IMR-90 (cell line): ENCODE results near the gene TNFRSF1B. TPM values are rescaled to one million over a fixed set of nuclear protein-coding genes. Genes with fewer than 3 reads are reported as not detected.
A peak's percentile ranks its signal among the peaks of the same experiment; 100 is the strongest.

Source experiments
- ATAC-seq: fragments of 200-7000 bp; cut with Tn5 transposase; 2 replicates; pipeline ENCODE4 v1.9.1; 2020; ENCODE audit warnings: low read depth, mild to moderate bottlenecking, moderate library complexity
- BruUV-seq: library from RNA; stranded (reverse); fragments of 400-500 nt; replicated peaks from 2 replicates; lab custom pipeline; 2021; lab: Mats Ljungman, UMichigan
- CTCF ChIA-PET: fragments of 300-600 bp; formaldehyde crosslinking; extraction: SDS; loops from one replicate; lab custom pipeline; 2021; ENCODE audit warnings: antibody characterized with exemption; lab: Yijun Ruan, JAX
- POLR2A ChIA-PET: fragments of 300-600 bp; sonication (Branson Sonifier 250); formaldehyde crosslinking; loops from one replicate; lab custom pipeline; 2022; ENCODE audit warnings: antibody characterized with exemption; ENCODE audit not compliant: unreplicated experiment; lab: Charles Lee
- DNase-seq: peaks from one replicate; pipeline ENCODE4 v3.0.0; 2013
- H2AFZ ChIP-seq: replicated peaks from 2 replicates; pipeline ENCODE3; 2013; ENCODE audit warnings: low read length, mild to moderate bottlenecking; ENCODE audit not compliant: poor library complexity
- H2AK5ac ChIP-seq: 2 replicates; pipeline ENCODE4 v1.6.1; 2013; ENCODE audit warnings: low read depth, low read length, inconsistent platforms
- H2AK9ac ChIP-seq: replicated peaks from 2 replicates; pipeline ENCODE3; 2013; ENCODE audit warnings: mild to moderate bottlenecking, low read depth, low read length, moderate library complexity; ENCODE audit not compliant: poor library complexity
- H2BK120ac ChIP-seq: 2 replicates; pipeline ENCODE4 v1.6.1; 2013; ENCODE audit warnings: low read depth, low read length, inconsistent platforms
- H2BK15ac ChIP-seq: 3 replicates; pipeline ENCODE4 v1.6.1; 2013; ENCODE audit warnings: low read depth, low read length, inconsistent platforms
- H2BK20ac ChIP-seq: 2 replicates; pipeline ENCODE4 v1.6.1; 2013; ENCODE audit warnings: low read depth, mild to moderate bottlenecking, inconsistent platforms, low read length, moderate library complexity
- H2BK5ac ChIP-seq: 2 replicates; pipeline ENCODE4 v1.6.1; 2013; ENCODE audit warnings: mild to moderate bottlenecking, low read depth, low read length, inconsistent platforms; ENCODE audit not compliant: poor library complexity, severe bottlenecking
- H3K14ac ChIP-seq: replicated peaks from 2 replicates; pipeline ENCODE4 v1.6.1; 2013; ENCODE audit warnings: low read depth, low read length, inconsistent platforms
- H3K18ac ChIP-seq: 2 replicates; pipeline ENCODE4 v1.6.1; 2013; ENCODE audit warnings: low read depth, low read length, control low read depth
- H3K23ac ChIP-seq: 2 replicates; pipeline ENCODE4 v1.6.1; 2013; ENCODE audit warnings: low read depth, low read length, inconsistent platforms
- H3K27ac ChIP-seq: 2 replicates; pipeline ENCODE4 v1.5.1; 2013; ENCODE audit warnings: mild to moderate bottlenecking, control low read depth, low read length; ENCODE audit not compliant: insufficient read depth
- H3K27me3 ChIP-seq: 2 replicates; pipeline ENCODE4 v1.6.1; 2013; ENCODE audit warnings: low read length; ENCODE audit not compliant: control insufficient read depth, insufficient read depth
- H3K36me3 ChIP-seq: 2 replicates; pipeline ENCODE4 v1.6.1; 2013; ENCODE audit warnings: low read length, mixed read lengths; ENCODE audit not compliant: control insufficient read depth, insufficient read depth
- H3K4ac ChIP-seq: 2 replicates; pipeline ENCODE4 v1.6.1; 2013; ENCODE audit warnings: low read depth, low read length, inconsistent platforms
- H3K4me1 ChIP-seq: 2 replicates; pipeline ENCODE4 v1.6.1; 2013; ENCODE audit warnings: low read length, mixed read lengths; ENCODE audit not compliant: control insufficient read depth, insufficient read depth
- H3K4me2 ChIP-seq: 2 replicates; pipeline ENCODE4 v1.6.1; 2013; ENCODE audit warnings: low read depth, mild to moderate bottlenecking, control low read depth, low read length, moderate library complexity
- H3K4me3 ChIP-seq: 2 replicates; pipeline ENCODE4 v1.5.1; 2013; ENCODE audit warnings: low read depth, mild to moderate bottlenecking, control low read depth, low read length, moderate library complexity; ENCODE audit not compliant: insufficient read depth
- H3K56ac ChIP-seq: 2 replicates; pipeline ENCODE4 v1.6.1; 2013; ENCODE audit warnings: low read length, inconsistent platforms; ENCODE audit not compliant: insufficient read depth; ENCODE audit errors: extremely low read depth
- H3K79me1 ChIP-seq, 2 experiments: 2 replicates each; pipeline ENCODE4 v1.6.1; 2013; ENCODE audit warnings: low read length in 2 of 2, inconsistent platforms in 1 of 2, low read depth in 1 of 2
- H3K9ac ChIP-seq: 2 replicates; pipeline ENCODE4 v1.6.1; 2013; ENCODE audit warnings: low read depth, low read length, control low read depth
- H3K9me1 ChIP-seq: 2 replicates; pipeline ENCODE4 v1.6.1; 2013; ENCODE audit warnings: low read length, inconsistent platforms; ENCODE audit not compliant: insufficient read depth
- H3K9me3 ChIP-seq: 2 replicates; pipeline ENCODE4 v1.6.1; 2013; ENCODE audit warnings: low read length; ENCODE audit not compliant: control insufficient read depth, insufficient read depth
- H4K20me1 ChIP-seq: 2 replicates; pipeline ENCODE4 v1.6.1; 2013; ENCODE audit warnings: low read length, inconsistent platforms; ENCODE audit not compliant: insufficient read depth
- H4K5ac ChIP-seq: 2 replicates; pipeline ENCODE4 v1.6.1; 2013; ENCODE audit warnings: mild to moderate bottlenecking, low read depth, low read length, control low read depth
- H4K8ac ChIP-seq, 2 experiments: 2 replicates each; pipeline ENCODE4 v1.6.1; 2013; ENCODE audit warnings: low read depth in 2 of 2, low read length in 2 of 2, control low read depth in 1 of 2, inconsistent platforms in 1 of 2
- H4K91ac ChIP-seq: 2 replicates; pipeline ENCODE4 v1.6.1; 2013; ENCODE audit warnings: low read depth, low read length, inconsistent platforms; ENCODE audit not compliant: insufficient read depth
- BHLHE40 ChIP-seq: fragments of 150-350 bp; IDR thresholded peaks from 2 replicates; pipeline ENCODE4 v1.6.1; 2016; ENCODE audit warnings: mild to moderate bottlenecking, low read depth, low read length
- CEBPB ChIP-seq: IDR thresholded peaks from 2 replicates; pipeline ENCODE4 v1.6.1; 2012; ENCODE audit warnings: low read depth, low read length, improper control_type of control experiment
- CHD1 ChIP-seq: IDR thresholded peaks from 2 replicates; pipeline ENCODE4 v1.6.1; 2012; ENCODE audit warnings: low read depth, low read length, improper control_type of control experiment
- ELK1 ChIP-seq: fragments of 150-350 bp; IDR thresholded peaks from 2 replicates; pipeline ENCODE4 v1.6.1; 2016; ENCODE audit warnings: low read depth, mild to moderate bottlenecking, low read length, moderate library complexity, borderline replicate concordance
- FOS ChIP-seq: fragments of 150-350 bp; IDR thresholded peaks from 2 replicates; pipeline ENCODE4 v1.6.1; 2016; ENCODE audit warnings: low read depth, low read length
- MAFK ChIP-seq: IDR thresholded peaks from 2 replicates; pipeline ENCODE4 v1.6.1; 2012; ENCODE audit warnings: low read depth, low read length, improper control_type of control experiment
- MAZ ChIP-seq: IDR thresholded peaks from 2 replicates; pipeline ENCODE4 v1.6.1; 2012; ENCODE audit warnings: low read depth, mild to moderate bottlenecking, low read length, improper control_type of control experiment, moderate library complexity, borderline replicate concordance
- MXI1 ChIP-seq: IDR thresholded peaks from 2 replicates; pipeline ENCODE4 v1.6.1; 2012; ENCODE audit warnings: low read depth, mild to moderate bottlenecking, low read length, moderate library complexity, borderline replicate concordance
- NFE2L2 ChIP-seq: fragments of 150-350 bp; IDR thresholded peaks from 2 replicates; pipeline ENCODE4 v1.6.1; 2016; ENCODE audit warnings: low read depth, mild to moderate bottlenecking, low read length
- POLR2A ChIP-seq: IDR thresholded peaks from 2 replicates; pipeline ENCODE4 v1.6.1; 2012; ENCODE audit warnings: mild to moderate bottlenecking, low read depth, low read length
- RAD21 ChIP-seq: IDR thresholded peaks from 2 replicates; pipeline ENCODE4 v1.6.1; 2012; ENCODE audit warnings: low read length, improper control_type of control experiment
- RCOR1 ChIP-seq: IDR thresholded peaks from 2 replicates; pipeline ENCODE4 v1.6.1; 2012; ENCODE audit warnings: mild to moderate bottlenecking, low read length, improper control_type of control experiment; ENCODE audit not compliant: insufficient replicate concordance
- RFX5 ChIP-seq: IDR thresholded peaks from 2 replicates; pipeline ENCODE4 v1.8.0; 2012; ENCODE audit warnings: low read depth, mild to moderate bottlenecking, low read length, moderate library complexity
- SMC3 ChIP-seq: fragments of 150-350 bp; IDR thresholded peaks from 2 replicates; pipeline ENCODE4 v1.6.1; 2016; ENCODE audit warnings: low read depth, mild to moderate bottlenecking, antibody characterized with exemption, low read length, moderate library complexity
- WGBS, 2 experiments: methylation state at CpG; one replicate each; pipeline versions ENCODE4 v1.1.5 to v1.1.7; 2013; ENCODE audit warnings: missing lambda C conversion rate in 2 of 2; ENCODE audit not compliant: insufficient read length in 1 of 2; ENCODE audit errors: extremely low coverage in 2 of 2; 5-methylcytosine and 5-hydroxymethylcytosine counted together
- dilution Hi-C: fragments of 300-500 bp; cut with HindIII; formaldehyde crosslinking; loops from one replicate; pipeline ENCODE4 v1.14.3; 2018; ENCODE audit warnings: low sequenced_read_pairs; ENCODE audit not compliant: unreplicated experiment
- in situ Hi-C: fragments of 300-500 bp; cut with MboI; formaldehyde crosslinking; loops from 3 replicates; pipeline ENCODE4 v1.14.3; 2019; ENCODE audit warnings: low sequenced_read_pairs, inconsistent platforms, mixed read lengths
- intact Hi-C: fragments of 100-400 bp; cut with micrococcal nuclease; formaldehyde crosslinking; loops from 2 replicates; pipeline ENCODE4 v1.10.0; 2022
- polyA plus RNA-seq, 3 experiments: library from polyadenylated mRNA; depleted of rRNA; stranded (reverse); fragments of >200 nt; gene quantifications; 2 replicates each; pipeline ENCODE4 v1.2.3, GENCODE V29; 2012; ENCODE audit warnings: low replicate concordance in 1 of 3
- total RNA-seq: library from RNA; depleted of rRNA; stranded (reverse); fragments of >200 nt; gene quantifications from 2 replicates; pipeline ENCODE4 v1.2.3, GENCODE V29; 2012
- TF ChIP-seq, protein P1 (sequence below): fragments of 150-350 bp; IDR thresholded peaks from 2 replicates; pipeline ENCODE4 v1.6.1; 2017; ENCODE audit warnings: mild to moderate bottlenecking, antibody characterized with exemption, low read length, low read depth
- TF ChIP-seq, protein P2 (sequence below): conservative IDR thresholded peaks from 2 replicates; pipeline ENCODE4 v1.5.1; 2012; ENCODE audit warnings: mild to moderate bottlenecking, low read depth, low read length, improper control_type of control experiment

TNFRSF1B gene
- total and polyA plus RNA-seq, 2 of the 4 experiments (the other 2 are of a cell fraction): 4.3 to 8.9 TPM

- no TSS peak for BruUV-seq
- intact Hi-C loops: no loop called here
Observed at GRCh38 chr1:12135612-12136011, 31.2 kb upstream of the TNFRSF1B start.

More at GRCh38 chr1:12135612-12136011, 31.2 kb upstream of the TNFRSF1B start:
- H4K91ac ChIP-seq: no peak overlapping the region
- CTCF ChIA-PET: no interaction called here
- H2BK20ac ChIP-seq: no peak overlapping the region
- POLR2A ChIA-PET: interaction anchor here (0.7 kb wide), 1 partner anchor 36 kb away, joined by 5 read pairs; no protein-coding TSS in a partner anchor
- H2AK5ac ChIP-seq: no peak overlapping the region
- H3K4me3 ChIP-seq: no peak overlapping the region
- no peaks in the 10 kb centered on the region for H3K36me3 ChIP-seq
- H4K5ac ChIP-seq: no peak overlapping the region
- in situ Hi-C loops: no loop called here
- H2BK120ac ChIP-seq: no peak overlapping the region
- DNase-seq (no peak), ATAC-seq (no peak)
- 0 out of 2 replicates have a peak overlapping the region, but pooled peaks have one; percentile 13 for H3K18ac ChIP-seq
- WGBS, 2 experiments: no CpG with 5 or more reads among the region's 6 CpGs
- TF ChIP-seq RCOR1: no peak
- TF ChIP-seq, protein P1, sequence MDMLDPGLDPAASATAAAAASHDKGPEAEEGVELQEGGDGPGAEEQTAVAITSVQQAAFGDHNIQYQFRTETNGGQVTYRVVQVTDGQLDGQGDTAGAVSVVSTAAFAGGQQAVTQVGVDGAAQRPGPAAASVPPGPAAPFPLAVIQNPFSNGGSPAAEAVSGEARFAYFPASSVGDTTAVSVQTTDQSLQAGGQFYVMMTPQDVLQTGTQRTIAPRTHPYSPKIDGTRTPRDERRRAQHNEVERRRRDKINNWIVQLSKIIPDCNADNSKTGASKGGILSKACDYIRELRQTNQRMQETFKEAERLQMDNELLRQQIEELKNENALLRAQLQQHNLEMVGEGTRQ: no peak
- no peak for TF ChIP-seq BHLHE40
- TF ChIP-seq CEBPB: no peak
- TF ChIP-seq RFX5: no peak
- no peak for TF ChIP-seq FOS
- TF ChIP-seq, protein P2, sequence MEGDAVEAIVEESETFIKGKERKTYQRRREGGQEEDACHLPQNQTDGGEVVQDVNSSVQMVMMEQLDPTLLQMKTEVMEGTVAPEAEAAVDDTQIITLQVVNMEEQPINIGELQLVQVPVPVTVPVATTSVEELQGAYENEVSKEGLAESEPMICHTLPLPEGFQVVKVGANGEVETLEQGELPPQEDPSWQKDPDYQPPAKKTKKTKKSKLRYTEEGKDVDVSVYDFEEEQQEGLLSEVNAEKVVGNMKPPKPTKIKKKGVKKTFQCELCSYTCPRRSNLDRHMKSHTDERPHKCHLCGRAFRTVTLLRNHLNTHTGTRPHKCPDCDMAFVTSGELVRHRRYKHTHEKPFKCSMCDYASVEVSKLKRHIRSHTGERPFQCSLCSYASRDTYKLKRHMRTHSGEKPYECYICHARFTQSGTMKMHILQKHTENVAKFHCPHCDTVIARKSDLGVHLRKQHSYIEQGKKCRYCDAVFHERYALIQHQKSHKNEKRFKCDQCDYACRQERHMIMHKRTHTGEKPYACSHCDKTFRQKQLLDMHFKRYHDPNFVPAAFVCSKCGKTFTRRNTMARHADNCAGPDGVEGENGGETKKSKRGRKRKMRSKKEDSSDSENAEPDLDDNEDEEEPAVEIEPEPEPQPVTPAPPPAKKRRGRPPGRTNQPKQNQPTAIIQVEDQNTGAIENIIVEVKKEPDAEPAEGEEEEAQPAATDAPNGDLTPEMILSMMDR: no peak
- no peak for TF ChIP-seq CHD1
- TF ChIP-seq MAFK: no peak
- no peak for TF ChIP-seq ELK1
- TF ChIP-seq MXI1: no peak
- no peak for TF ChIP-seq RAD21
- TF ChIP-seq NFE2L2: no peak
- no peak for TF ChIP-seq POLR2A
- TF ChIP-seq MAZ: no peak
- TF ChIP-seq SMC3: no peak
- H3K27me3 ChIP-seq: no peaks in the 10 kb centered on the region
- no peak overlapping the region for H3K9ac ChIP-seq
- H2BK5ac ChIP-seq: no peak overlapping the region
- H3K9me1 ChIP-seq: no peaks in the 10 kb centered on the region
- no peaks in the 10 kb centered on the region for H3K79me1 ChIP-seq
- no peak overlapping the region for H2BK15ac ChIP-seq
- no peak overlapping the region for H3K27ac ChIP-seq
- peaks cover 7% of the 10 kb centered on the region; the same call in 1 of the 2 replicates for H3K4me1 ChIP-seq
- H4K8ac ChIP-seq: no peak overlapping the region
- H2AK9ac ChIP-seq: no peak overlapping the region
- H3K14ac ChIP-seq: no peak overlapping the region
- no peak overlapping the region for H3K4ac ChIP-seq
- no peaks in the 10 kb centered on the region for H4K20me1 ChIP-seq
- H3K9me3 ChIP-seq: no peaks in the 10 kb centered on the region
- H2AFZ ChIP-seq: peak overlapping the region; percentile 65
- dilution Hi-C loops: no loop called here
- H3K56ac ChIP-seq: no peak overlapping the region
- no peak overlapping the region for H3K4me2 ChIP-seq
- H3K23ac ChIP-seq: no peak overlapping the region
